ENCODE results near the gene ESR1. TPM values are rescaled to one million over a fixed set of nuclear protein-coding genes. Genes with fewer than 3 reads are reported as not detected.

Gene ESR1
- polyA plus RNA-seq, 3 donors, result 0.12 to 0.24 (median 0.23) TPM

- Mint-ChIP-seq H3K27ac (no peak overlapping the region), H3K36me3 (no peaks in the 10 kb centered on the region), H3K4me1 (peaks cover 4% of the 10 kb centered on the region), H3K9me3 (peaks cover 0 to 13% (median 7%) of the 10 kb centered on the region in 7 donors), H3K4me3 (no peak overlapping the region), H3K27me3 (ENCODE audit: low read depth in 3 of 3) (peaks cover 0 to 2% (median 0%) of the 10 kb centered on the region in 3 donors)
- peak in 1 of 3 donors; percentile 5 for DNase-seq
- Histone ChIP-seq H3K4me3 (replicated peaks in 1 of 3; ENCODE audit: low read depth in 2 of 3, low read length in 3 of 3) (no peak overlapping the region), H3K9me3 (replicated peaks in 1 of 2; ENCODE audit: control insufficient read depth in 1 of 2, insufficient read depth in 1 of 2, low read length in 2 of 2) (peaks cover 0 to 5% of the 10 kb centered on the region in 2 donors), H4K20me1 (ENCODE audit: insufficient read depth, low read length) (no peaks in the 10 kb centered on the region), H3K9ac (ENCODE audit: insufficient read depth, low read length, poor library complexity, severe bottlenecking) (no peak overlapping the region), H3K27me3 (ENCODE audit: control insufficient read depth in 2 of 2, insufficient read depth in 2 of 2, low read length in 2 of 2) (no peaks in the 10 kb centered on the region), H3K27ac (ENCODE audit: low read depth in 1 of 2, low read length in 2 of 2) (no peak overlapping the region), H3K4me2 (replicated peaks; ENCODE audit: extremely low read depth, low read length, poor library complexity, severe bottlenecking) (no peak overlapping the region), H3K4me1 (ENCODE audit: control insufficient read depth in 1 of 2, insufficient read depth in 2 of 2, low read length in 2 of 2) (peaks cover 5 to 6% of the 10 kb centered on the region in 2 donors), H3K36me3 (replicated peaks in 1 of 2; ENCODE audit: control insufficient read depth in 1 of 2, insufficient read depth in 2 of 2, low read length in 2 of 2) (no peaks in the 10 kb centered on the region), H2AFZ (ENCODE audit: insufficient read depth, low read depth, low read length, poor library complexity, severe bottlenecking) (no peak overlapping the region), H3K79me2 (ENCODE audit: insufficient read depth, low read length) (no peaks in the 10 kb centered on the region)
- intact Hi-C loops (cut with micrococcal nuclease), result no loop called here
- TF ChIP-seq CTCF (IDR thresholded peaks at IDR 0.05), result no peak
Measured at GRCh38 chr6:152018876-152019275, 211.4 kb downstream of the ESR1 start.

- Mint-ChIP-seq H3K9me3 (peaks cover 0 to 13% (median 6%) of the 10 kb centered on the region in 7 donors), H3K4me1 (peaks cover 9% of the 10 kb centered on the region), H3K27ac (no peak overlapping the region), H3K27me3 (ENCODE audit: low read depth in 3 of 3) (peaks cover 0 to 3% (median 2%) of the 10 kb centered on the region in 3 donors), H3K4me3 (no peak overlapping the region), H3K36me3 (no peaks in the 10 kb centered on the region)
- no peaks in the 10 kb centered on the region for H3K36me3 ChIP-seq (replicated peaks in 1 of 2; ENCODE audit: control insufficient read depth in 1 of 2, insufficient read depth in 2 of 2, low read length in 2 of 2)
- peaks cover 5 to 6% of the 10 kb centered on the region in 2 donors for H3K4me1 ChIP-seq (ENCODE audit: control insufficient read depth in 1 of 2, insufficient read depth in 2 of 2, low read length in 2 of 2)
- H3K27me3 ChIP-seq (ENCODE audit: control insufficient read depth in 2 of 2, insufficient read depth in 2 of 2, low read length in 2 of 2), result no peaks in the 10 kb centered on the region
- no peak for DNase-seq
- no peak overlapping the region for H3K27ac ChIP-seq (ENCODE audit: low read depth in 1 of 2, low read length in 2 of 2)
- H3K9ac ChIP-seq (ENCODE audit: insufficient read depth, low read length, poor library complexity, severe bottlenecking), result no peak overlapping the region
- H3K4me3 ChIP-seq (replicated peaks in 1 of 3; ENCODE audit: low read depth in 2 of 3, low read length in 3 of 3), result no peak overlapping the region
- intact Hi-C loops (cut with micrococcal nuclease), result no loop called here
- 98% methylated on average over 3 of the region's 4 CpGs for WGBS (ENCODE audit: insufficient coverage)
- H4K20me1 ChIP-seq (ENCODE audit: insufficient read depth, low read length), result no peaks in the 10 kb centered on the region
- no peak overlapping the region for H2AFZ ChIP-seq (ENCODE audit: insufficient read depth, low read depth, low read length, poor library complexity, severe bottlenecking)
- H3K9me3 ChIP-seq (replicated peaks in 1 of 2; ENCODE audit: control insufficient read depth in 1 of 2, insufficient read depth in 1 of 2, low read length in 2 of 2), result peaks cover 0 to 5% of the 10 kb centered on the region in 2 donors
- H3K4me2 ChIP-seq (replicated peaks; ENCODE audit: extremely low read depth, low read length, poor library complexity, severe bottlenecking), result no peak overlapping the region
- TF ChIP-seq CTCF (IDR thresholded peaks at IDR 0.05), result no peak
- no peaks in the 10 kb centered on the region for H3K79me2 ChIP-seq (ENCODE audit: insufficient read depth, low read length)
Measured at GRCh38 chr6:152022303-152022702, 214.8 kb downstream of the ESR1 start.

Data from CD14-positive monocyte (primary cell).